RPMI7951 (cell line): Measurements from ENCODE around the gene C9orf40. TPM values are rescaled to one million over a fixed set of nuclear protein-coding genes. Genes with fewer than 3 reads are reported as not detected.

Experiments used
- DNase-seq: peaks from one replicate; pipeline ENCODE4 v3.0.0-alpha.2; 2012; ENCODE audit warnings: low read depth
- total RNA-seq: library from RNA; depleted of rRNA; stranded (reverse); fragments of >200 nt; shearing (Covaris generic); gene quantifications from 2 replicates; pipeline ENCODE4 v1.2.3, GENCODE V29; 2014; rRNA removed

C9orf40 gene, protein sequence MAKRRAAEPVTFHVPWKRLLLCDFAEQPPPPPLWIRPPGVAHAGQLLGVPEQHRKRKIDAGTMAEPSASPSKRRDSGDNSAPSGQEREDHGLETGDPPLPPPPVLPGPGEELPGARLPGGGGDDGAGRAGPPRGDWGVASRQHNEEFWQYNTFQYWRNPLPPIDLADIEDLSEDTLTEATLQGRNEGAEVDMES
- total RNA-seq: 7.9 and 8.6 TPM in 2 replicates

GRCh38 chr9:74952201-74953151, at the start of gene C9orf40:
C9orf40 (minus strand) TSS chr9:74952912; CDS start chr9:74952611, 301 bp downstream.
- peak; percentile 75 for DNase-seq

GRCh38 chr9:75001719-75002421, 49.2 kb upstream of the C9orf40 start:
- peak; percentile 71 for DNase-seq

- no peak for DNase-seq
These were observed 48.1 kb upstream of the C9orf40 start for GRCh38 chr9:75000835-75001234.

- DNase-seq: no peak
These were observed 32.3 kb upstream of the C9orf40 start for GRCh38 chr9:74985041-74985440.

GRCh38 chr9:74983709-74984108, 31.0 kb upstream of the C9orf40 start:
- DNase-seq: no peak

GRCh38 chr9:74979844-74980243, 27.1 kb upstream of the C9orf40 start:
- DNase-seq: no peak

DNA sequence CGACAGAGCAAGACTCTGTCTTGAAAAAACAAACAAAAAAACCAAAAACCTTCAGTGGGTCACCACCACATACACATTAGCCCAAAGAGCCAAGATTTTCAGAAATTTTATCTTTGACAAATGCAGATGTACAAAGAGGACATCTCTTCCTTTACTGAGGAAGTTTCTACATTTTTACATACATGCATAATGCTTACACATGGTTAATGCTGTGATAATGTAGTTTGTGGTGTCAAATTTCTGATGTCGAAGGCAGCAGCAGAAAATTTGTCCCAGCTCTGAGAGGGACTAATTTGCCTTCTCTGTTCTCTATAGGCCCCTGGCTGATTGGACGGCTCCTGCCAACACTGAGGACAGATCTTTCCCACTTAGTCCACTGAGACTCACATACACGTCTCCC, 24.6 kb upstream of the C9orf40 start:
- DNase-seq: no peak

- DNase-seq: no peak
These were observed 22.8 kb upstream of the C9orf40 start for GRCh38 chr9:74975538-74975937.

GRCh38 chr9:74974558-74974957, 21.8 kb upstream of the C9orf40 start:
- no peak for DNase-seq

DNA sequence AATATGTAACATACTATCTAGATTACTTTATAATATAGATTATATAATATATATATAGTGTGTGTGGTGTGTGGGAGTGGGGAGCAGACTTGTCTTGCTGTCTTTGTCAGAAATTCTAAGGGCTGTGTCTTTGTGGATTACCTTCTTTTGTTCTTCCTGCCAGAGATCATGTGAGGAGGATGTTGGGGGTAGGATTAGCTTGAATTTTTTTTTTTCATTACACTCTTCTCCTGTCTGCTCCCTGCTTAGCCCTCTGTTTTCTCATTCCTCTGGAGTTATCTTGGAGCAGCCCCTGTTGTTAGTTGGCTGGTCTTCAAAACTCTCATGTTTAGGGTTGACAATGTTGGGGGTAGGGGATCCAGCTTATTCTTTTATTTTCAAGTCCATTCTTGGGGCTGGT, 21.0 kb upstream of the C9orf40 start:
- no peak for DNase-seq

GRCh38 chr9:74963056-74963455, 10.3 kb upstream of the C9orf40 start:
- no peak for DNase-seq

- no peak for DNase-seq
These were observed 8.8 kb upstream of the C9orf40 start for GRCh38 chr9:74961496-74961895.

- DNase-seq: peak; percentile 35
These were observed 7.8 kb upstream of the C9orf40 start for GRCh38 chr9:74960561-74960960.

- DNase-seq: no peak
These were observed 5.9 kb upstream of the C9orf40 start for GRCh38 chr9:74958587-74958986.

- peak; percentile 12 for DNase-seq
These were observed 581 bp upstream of the C9orf40 start for GRCh38 chr9:74953235-74953751.

DNA sequence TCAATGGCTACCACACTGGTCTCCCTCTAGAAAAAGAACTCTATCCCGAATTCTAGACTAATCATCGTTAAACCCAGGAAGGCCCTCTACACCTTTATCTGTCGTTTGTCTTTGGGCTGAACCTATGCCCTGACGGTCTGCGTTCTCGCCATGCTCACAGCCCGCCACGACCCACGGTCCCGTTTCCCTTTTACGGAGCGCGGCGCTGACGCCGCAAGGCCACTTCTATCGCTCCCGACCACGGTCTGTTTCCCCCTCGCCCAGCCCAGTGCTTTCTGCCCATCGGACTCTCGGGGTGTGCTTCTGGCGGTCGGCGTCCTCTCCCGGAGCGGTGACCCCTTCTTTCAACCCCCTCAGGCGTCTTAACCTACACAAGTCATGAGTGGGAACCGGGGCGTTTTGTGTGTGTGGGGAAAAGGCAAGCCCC, 974 bp downstream of the C9orf40 start:
- DNase-seq: peak; percentile 34

DNA sequence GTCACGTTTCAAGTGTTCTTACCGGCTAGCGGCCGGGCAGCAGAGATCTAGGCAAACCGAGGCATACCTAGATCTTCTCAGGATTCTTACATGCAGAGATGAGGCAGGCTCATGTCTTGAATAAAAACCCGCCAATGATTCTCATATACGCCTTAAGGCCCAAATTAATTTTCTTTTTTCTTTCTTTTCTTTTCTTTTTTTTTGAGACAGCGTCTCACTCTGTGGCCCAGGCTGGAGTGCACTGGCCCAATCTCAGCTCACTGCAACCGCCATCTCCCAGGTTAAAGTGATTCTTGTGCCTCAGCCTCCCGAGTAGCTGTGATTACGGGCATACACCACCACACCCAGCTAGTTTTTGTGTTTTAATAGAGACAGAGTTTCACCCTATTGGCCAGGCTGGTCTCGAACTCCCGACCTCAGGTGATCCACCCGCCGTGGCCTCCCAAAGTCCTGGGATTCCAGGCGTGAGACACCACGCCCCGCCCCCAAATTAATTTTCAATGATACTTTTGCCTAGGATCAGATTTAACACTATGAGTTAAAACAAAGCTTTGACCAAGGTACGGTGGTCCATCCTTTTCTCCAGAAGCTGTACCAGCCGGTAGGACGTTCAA, 1.5 kb downstream of the C9orf40 start:
- DNase-seq: no peak

GRCh38 chr9:74949859-74950855, 2.6 kb downstream of the C9orf40 start:
- no peak for DNase-seq

DNA sequence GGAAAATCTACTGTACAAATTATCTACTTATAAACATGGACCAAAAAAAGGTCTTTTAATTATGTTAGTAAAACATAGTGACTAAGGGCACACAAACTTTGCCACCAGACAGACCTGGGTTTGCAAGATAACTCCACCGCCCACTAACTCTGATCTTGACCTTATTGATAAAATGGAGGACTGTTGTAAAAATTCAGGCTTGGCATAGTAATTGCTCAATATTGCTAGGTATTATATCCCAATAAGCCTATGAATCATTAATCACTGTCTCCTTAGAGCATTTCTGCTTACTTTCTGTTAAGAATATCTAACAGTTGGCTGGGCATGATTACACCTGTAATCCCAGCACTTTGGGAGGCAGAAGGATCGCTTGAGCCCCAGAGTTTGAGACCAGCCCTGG, 3.8 kb downstream of the C9orf40 start:
- DNase-seq: no peak

DNA sequence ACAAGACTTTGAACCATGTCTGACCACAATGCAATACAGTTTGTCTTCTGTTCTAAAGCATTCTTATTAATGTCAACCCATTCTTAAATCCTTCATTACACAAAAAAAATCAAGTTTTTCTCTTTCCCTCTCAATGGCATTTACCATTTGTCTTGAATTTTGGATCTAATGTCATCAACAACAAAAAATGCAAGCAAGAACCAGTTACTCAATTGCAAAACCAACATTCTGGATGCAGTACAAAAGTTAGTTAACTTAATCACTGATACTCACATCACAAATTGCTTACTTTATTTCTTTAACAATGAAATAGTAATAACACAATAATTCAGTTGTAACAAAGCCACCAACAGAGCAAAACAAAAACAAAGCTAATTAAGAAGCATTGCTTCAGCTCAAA, 6.0 kb downstream of the C9orf40 start:
- no peak for DNase-seq
